SK-N-MC (cell line): Measurements from ENCODE around the gene RPS6KB2.

ENCODE experiments used
- EZH2 ChIP-seq: fragments of 200-600 bp; sonication (generic); IDR thresholded peaks from one replicate; pipeline ENCODE4 v1.6.1; 2017; ENCODE audit warnings: antibody characterized with exemption
- FOXP2 ChIP-seq: optimal IDR thresholded peaks from 2 replicates; pipeline ENCODE3; 2011; ENCODE audit warnings: mild to moderate bottlenecking, moderate library complexity; ENCODE audit not compliant: insufficient read depth; ENCODE audit errors: extremely low read length, control extremely low read depth
- POLR2AphosphoS5 ChIP-seq: IDR thresholded peaks from 2 replicates; pipeline ENCODE4 v1.6.1; 2012; ENCODE audit warnings: mild to moderate bottlenecking, low read depth, low read length, borderline replicate concordance

DNA sequence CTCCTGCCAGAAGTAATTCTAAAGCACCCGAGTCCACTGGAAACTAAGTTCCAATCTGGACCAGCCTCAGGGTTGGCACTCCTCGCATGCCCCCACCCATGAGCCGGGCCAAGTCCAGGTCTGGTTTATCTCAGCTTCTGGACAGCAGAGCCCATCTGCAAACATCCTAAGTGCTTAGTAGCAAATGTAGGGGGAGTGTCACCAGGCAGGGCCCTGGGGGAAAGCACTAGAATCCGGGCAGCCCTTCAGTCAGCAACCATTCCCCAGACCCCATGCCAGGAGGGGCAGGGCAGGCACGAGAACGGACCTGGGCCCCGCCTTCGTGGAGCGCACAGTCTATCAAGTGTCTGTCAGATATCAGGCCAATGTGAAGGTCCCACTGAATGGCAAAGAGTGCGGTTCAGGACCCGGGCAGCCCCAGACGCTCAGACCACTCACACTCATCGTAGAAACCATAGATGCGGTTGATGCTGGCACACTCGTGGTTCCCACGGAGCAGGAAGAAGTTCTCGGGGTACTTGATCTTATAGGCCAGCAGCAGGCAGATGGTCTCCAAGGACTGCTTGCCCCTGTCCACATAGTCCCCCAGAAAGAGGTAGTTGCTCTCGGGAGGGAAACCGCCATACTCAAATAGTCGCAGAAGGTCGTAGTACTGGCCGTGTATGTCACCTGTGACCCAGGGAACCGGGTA, 27.9 kb upstream of the RPS6KB2 start:
- TF ChIP-seq POLR2AphosphoS5: peak; percentile 20; the same call in 1 of the 2 replicates
- TF ChIP-seq EZH2: no peak
- no peak for TF ChIP-seq FOXP2
